COR-L47 (cell line): ENCODE results near the gene DMRTA2.

Experiments
- DNase-seq: peaks from one replicate; lab custom pipeline; 2025; lab: John Stamatoyannopoulos, UW

DMRTA2 gene

GRCh38 chr1:50422946-50423669 lies at the start of gene DMRTA2:
DMRTA2 (minus strand) TSS chr1:50423443; CDS start chr1:50421536, 1,907 bp downstream.
- DNase-seq: peak; percentile 48

GRCh38 chr1:50471967-50472366 lies 48.7 kb upstream of the DMRTA2 start:
- DNase-seq: no peak

DNA sequence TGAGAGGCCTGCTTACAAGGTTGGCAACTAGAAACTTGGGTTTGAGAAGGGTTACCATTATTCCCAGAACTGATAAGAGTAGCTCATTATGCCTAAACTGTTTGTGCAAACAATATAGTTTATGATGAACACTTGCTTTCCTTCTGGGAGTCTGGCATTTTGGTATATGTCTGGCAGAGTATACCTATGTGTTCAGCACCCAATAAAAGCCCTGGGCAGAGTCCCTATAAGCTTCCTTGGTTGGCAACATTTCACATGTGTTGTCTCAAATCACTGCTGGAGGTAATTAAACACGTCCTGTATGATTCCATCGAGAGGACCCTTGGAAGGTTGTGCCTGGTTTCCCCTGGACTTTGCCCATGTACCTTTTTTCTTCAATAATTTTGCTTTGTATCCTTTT lies 39.7 kb upstream of the DMRTA2 start:
- no peak for DNase-seq

DNA sequence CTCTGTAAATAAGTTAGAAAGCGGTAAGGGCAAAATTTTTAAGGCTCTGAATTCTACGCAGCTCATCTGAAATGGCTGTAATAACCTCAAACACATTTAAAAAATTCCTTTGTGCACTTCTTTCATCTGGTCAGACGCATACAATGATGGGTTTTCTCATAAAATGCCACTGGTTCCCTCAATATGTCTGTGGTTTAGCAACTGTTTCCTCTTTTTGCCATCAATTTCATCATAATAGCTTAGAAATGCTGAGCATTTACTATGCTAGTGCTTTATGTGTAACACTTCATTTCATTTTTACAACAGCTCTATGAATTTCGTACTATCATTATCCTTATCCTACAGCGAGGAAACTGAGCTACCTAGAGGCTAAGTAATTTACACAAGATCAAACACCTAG lies 35.3 kb upstream of the DMRTA2 start:
- no peak for DNase-seq

- DNase-seq: no peak
These were observed 31.7 kb upstream of the DMRTA2 start for GRCh38 chr1:50454911-50455310.

DNA sequence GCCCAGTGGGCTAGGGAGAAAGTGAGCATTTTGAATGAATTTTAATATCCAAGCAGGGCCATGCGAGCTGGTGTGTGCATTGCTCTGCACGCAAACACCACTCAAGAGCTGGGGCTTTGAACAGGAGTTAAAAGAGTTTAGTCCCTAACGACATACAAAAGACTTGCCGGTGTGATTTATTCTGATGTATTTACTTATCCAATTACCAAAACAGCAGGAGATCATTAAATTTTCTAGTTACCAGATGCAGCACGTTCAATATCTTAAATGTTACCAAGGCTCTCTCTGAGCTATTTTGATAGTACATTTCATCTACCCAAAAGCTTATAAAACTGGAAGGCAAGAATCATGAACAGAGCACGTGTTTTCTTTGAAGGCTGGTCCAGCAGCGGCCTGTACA lies 30.0 kb upstream of the DMRTA2 start:
- peak; percentile 5 for DNase-seq

DNA sequence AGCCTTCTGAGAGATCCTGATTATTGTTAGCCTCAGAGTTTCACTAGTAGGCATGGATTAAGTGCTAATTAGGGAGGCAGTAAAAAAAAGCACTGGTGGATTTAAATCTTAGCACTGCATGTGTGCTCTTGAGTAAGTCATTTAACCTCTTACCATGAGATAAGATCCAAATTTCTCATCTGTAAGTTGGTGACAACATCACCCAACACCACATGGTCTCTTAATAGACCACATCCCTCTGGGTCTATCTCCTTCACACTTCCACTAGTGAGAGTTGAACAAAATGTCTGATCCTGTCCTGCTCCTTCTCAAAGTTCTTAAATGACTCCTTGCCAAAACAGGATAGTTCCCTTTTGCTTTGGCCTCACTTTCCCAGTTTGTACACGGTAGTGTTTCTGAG lies 29.5 kb upstream of the DMRTA2 start:
- DNase-seq: no peak

DNA sequence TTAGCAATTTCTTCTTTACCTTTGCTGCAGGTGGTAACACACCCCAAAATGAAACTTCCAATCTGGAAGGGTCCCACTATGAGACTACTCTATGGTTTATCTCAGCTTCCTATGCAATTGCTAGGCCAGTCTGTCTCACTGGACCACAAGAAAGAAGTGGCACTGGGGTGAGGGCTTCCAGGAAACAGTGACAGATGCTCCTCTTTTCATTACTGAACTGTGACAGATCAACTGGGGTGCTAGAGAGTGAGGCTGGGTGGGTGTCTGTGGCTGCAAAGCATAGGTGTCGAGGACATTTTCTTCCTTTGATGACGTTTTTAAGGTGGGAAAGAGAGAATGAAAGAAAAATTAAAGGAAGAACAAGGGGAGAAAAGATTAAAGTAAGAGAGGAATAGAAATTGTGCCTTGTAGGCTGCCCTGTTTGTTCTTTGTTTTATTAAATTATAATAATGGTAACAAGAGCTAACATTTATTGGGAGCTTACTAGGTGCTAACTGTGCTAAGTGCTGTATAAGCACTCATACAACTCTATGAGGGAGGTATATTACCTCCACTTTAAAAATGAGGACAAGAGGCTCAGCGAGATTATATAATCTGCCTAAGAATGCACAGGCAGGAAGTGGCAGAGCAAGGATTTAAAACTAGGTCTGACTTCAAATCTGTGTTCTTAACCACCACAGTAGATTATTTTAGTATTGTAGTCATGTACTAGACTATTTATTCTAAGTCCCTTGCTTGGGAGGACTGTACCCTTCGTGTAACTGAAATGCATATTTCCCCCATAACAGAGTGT lies 27.8 kb upstream of the DMRTA2 start:
- DNase-seq: no peak

DNA sequence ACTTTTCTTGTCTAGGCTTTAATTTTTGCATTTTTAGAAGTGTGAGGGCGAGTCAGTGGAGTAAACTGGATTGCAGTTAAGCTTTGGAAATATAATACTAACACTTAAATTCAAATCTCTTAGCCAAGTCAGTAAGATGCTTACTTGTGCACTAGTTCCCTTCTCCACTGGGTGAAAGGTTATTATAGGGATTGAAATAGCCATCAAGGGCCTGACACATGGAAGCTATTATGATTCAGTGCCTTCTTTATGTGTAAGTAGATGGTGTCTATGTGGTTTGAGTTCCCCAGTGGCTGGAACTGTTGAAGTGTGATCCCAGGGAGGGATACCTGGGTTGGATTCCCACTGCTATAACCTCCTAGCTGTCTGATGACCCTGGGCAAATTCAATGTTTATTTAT lies 24.7 kb upstream of the DMRTA2 start:
- no peak for DNase-seq

DNA sequence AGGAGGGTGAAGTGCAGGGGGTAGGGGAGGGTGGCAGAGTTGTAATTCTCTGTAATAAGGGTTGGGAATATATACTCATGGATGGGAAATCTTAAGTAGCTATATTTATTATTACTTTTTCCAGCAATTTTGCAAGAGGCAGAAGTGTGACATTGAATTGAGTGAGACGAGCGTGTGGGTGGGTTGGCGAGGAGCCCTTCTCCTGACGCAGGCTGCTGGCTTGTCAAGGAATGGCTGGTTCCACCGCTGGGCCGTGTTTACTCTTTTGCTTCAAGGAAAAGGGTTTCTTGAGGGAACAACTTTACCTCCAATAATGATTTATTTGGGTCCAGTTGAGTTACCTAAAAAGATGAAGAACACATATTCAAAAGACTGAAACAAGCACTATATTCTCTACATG lies 17.9 kb upstream of the DMRTA2 start:
- DNase-seq: no peak

GRCh38 chr1:50438945-50439344 lies 15.7 kb upstream of the DMRTA2 start:
- no peak for DNase-seq

- no peak for DNase-seq
These were observed 13.2 kb upstream of the DMRTA2 start for GRCh38 chr1:50436489-50436888.

GRCh38 chr1:50430010-50430405 lies 6.8 kb upstream of the DMRTA2 start:
- DNase-seq: no peak

GRCh38 chr1:50427818-50428779 lies 4.9 kb upstream of the DMRTA2 start:
- DNase-seq: no peak

DNA sequence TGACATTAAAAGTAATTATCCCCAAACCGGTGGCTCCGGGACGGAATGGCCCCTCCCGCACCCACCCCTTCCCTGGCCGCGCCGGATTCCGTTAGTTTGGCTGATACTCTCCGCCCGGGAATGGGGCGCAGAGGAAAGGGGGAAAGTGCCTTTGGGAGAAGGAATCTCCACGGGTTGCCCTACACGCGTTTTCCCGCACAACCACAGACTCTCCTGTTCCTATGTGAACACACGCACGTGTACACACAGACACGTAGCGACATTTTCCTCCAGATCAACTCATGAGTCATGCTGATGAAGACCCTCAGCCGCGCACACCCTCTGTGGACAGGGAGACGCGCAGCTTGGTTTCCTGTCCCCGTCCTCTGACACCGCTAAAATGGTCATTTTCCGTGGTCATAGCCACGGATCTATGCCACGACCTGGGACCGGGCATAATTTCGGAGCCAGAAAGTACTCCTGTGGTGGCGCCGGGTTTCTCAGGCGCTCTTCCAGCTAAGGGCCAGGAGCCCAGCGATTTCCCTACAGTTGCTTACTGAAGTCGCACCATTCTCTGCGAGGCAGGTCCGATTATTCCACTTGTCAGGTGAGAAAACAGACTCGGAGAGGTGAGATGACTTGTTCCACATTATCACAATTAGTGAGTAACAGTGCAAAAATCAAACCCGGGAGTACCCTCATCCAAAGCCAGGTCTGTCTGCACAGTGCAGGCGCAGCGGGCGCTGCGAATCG lies 4.0 kb upstream of the DMRTA2 start:
- DNase-seq: no peak

- no peak for DNase-seq
These were observed 3.5 kb upstream of the DMRTA2 start for GRCh38 chr1:50426702-50427085.

- no peak for DNase-seq
These were observed 3.0 kb upstream of the DMRTA2 start for GRCh38 chr1:50426108-50426700.

DNA sequence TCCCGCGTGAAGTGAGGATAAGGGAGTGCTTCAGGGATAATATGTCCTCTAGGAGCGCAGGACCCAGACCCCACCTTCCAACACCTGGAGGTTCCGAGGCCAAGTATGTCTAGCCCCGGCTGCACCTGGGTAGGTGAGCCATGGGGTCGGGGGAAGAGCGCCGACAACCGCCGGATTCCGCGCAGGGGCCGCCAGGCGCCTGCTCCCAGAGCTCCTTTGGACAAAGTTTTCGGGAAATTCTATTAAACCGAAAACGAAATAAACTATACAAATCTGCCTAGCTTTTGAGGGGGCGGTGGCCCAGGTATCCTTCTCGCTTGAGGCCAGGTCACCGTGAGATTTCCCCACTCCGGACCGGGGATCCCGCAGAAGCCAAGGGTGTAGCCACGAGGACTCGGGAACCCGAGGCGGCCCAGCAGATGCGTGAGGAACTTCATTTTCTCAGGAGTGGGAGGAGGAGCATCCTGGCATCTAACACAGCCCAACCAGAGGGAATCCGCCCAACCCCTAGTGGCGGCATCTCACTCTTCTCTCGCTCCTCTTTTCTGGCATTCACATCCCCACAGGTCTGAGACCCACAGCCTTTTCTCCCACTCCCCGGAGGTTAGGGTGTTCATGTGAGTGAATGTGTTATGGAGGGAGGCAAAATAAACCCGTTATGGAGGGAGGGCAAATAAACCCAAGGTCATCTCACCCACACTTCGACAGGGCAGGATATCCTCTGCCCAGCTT lies 2.3 kb upstream of the DMRTA2 start:
- no peak for DNase-seq

DNA sequence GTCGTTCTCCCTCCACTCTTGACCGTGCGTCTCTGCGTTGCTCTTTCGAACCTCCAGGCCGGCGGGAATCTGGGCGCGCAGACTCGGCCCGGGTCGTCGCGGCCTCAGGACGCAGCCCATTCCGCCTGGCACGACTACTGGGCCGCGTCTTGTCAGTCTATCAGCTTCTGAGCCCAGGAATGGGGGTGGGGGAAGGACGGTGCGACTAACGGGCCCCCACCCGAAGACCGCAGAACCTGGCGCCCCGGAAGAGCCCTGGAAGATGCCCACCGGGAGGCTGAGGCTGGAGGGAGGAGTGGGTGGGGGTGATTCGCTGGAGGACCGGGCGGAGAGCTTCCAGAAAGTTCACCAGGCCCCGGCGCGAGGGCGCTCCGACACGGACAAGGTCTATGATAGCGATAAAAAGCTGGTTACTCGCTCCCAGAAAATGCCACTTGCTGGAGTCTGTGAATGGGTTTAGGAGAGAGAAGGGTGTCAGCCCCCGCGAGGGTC lies 1.7 kb upstream of the DMRTA2 start:
- no peak for DNase-seq
